ENCODE data around the gene PYROXD2. TPM values are rescaled to one million over a fixed set of nuclear protein-coding genes. Genes with fewer than 3 reads are reported as not detected.

Gene PYROXD2
- total and polyA plus RNA-seq, 10 of the 15 experiments (the other 5 are each of a cell fraction or from before 2014, with no cell fraction given): 4.8 to 15.8 (median 11.1) TPM

DNA sequence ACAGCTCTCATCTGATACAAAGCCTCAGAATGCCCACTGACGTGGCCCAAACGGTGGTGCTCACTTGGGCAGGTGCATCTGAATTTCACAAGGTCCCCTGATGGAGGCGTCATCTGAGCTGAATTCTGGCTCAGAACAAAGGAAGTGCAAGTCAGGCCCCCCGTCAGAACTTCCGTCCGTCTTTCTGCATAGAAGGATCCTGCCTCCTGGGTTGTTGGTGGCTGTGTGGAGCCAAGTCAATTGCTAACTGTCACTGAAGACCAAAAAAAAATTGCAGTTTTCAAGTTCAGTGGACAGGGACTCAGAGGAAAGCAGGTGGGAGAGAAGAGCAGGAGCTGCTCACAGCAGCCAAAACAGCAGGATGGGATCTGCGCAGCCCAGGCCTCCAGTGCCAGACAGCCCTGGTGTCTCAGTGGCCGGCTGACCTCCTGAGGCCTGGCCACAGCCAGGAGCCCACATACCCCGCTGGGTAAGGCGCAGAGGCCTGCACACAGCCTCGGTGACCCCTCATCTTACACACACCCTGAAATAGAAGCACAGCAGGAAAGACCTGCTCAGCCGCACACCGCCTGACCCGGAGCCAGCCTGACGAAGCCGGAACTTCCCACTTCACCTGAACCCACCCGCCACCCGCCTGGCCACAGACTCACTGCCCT is 49.4 kb downstream of the PYROXD2 start:
- Histone ChIP-seq H3K4me3 (no peak overlapping the region), H3K79me2 (ENCODE audit: control insufficient read depth, insufficient read depth, low read length) (no peaks in the 10 kb centered on the region), H3K4me2 (ENCODE audit: control insufficient read depth, insufficient read depth) (no peak overlapping the region), H4K20me1 (ENCODE audit: control insufficient read depth, insufficient read depth) (no peaks in the 10 kb centered on the region), H3K27me3 (replicated peaks in 1 of 2; ENCODE audit: control insufficient read depth in 2 of 2, insufficient read depth in 2 of 2, low read length in 1 of 2) (no peaks in the 10 kb centered on the region), H3K4me1 (ENCODE audit: control insufficient read depth, insufficient read depth, low read length) (peaks cover 13% of the 10 kb centered on the region), H3K9me3 (replicated peaks; ENCODE audit: control insufficient read depth, insufficient read depth, low read length) (no peaks in the 10 kb centered on the region), H3K27ac (ENCODE audit: control insufficient read depth, insufficient read depth) (no peak overlapping the region), H3K9ac (ENCODE audit: control insufficient read depth, insufficient read depth, low read length) (no peak overlapping the region), H3K36me3 (ENCODE audit: control insufficient read depth in 2 of 2, insufficient read depth in 2 of 2, low read length in 1 of 2) (no peaks in the 10 kb centered on the region), H2AFZ (ENCODE audit: control insufficient read depth, low read depth, low read length) (no peak overlapping the region)
- FAIRE-seq (no peak), DNase-seq (ENCODE audit: low read depth, low spot score) (no peak), ATAC-seq (no peak)
- ChIA-PET SMC1A (ENCODE audit: uncharacterized antibody, unreplicated experiment) (interaction anchor here (0.8 kb wide), 1 partner anchor 15 kb away, joined by 3 read pairs; no protein-coding TSS in a partner anchor), RAD21 (ENCODE audit: unreplicated experiment) (no interaction called here), CTCF (no interaction called here), POLR2A (no interaction called here)
- in situ Hi-C loops (cut with MboI): no loop called here
- 82% methylated on average over 18 of the region's 18 CpGs for WGBS (ENCODE audit: insufficient coverage, insufficient replicate concordance, low lambda C conversion rate, missing lambda C conversion rate)
- BruUV-seq (replicated peaks): no TSS peak
- intact Hi-C loops (cut with micrococcal nuclease; ENCODE audit: unreplicated experiment): no loop called here
- TF ChIP-seq SUZ12 (IDR thresholded peaks at IDR 0.05; ENCODE audit: unreplicated experiment): no peak
- no peak for TF ChIP-seq CBFB (IDR thresholded peaks at IDR 0.05; ENCODE audit: low read depth)
- no peak for TF ChIP-seq NFIC (IDR thresholded peaks at IDR 0.05; ENCODE audit: low read depth, low read length)
- TF ChIP-seq MEF2B (IDR thresholded peaks at IDR 0.05; ENCODE audit: partially characterized antibody, poor library complexity, severe bottlenecking): no peak
- TF ChIP-seq, protein P1, sequence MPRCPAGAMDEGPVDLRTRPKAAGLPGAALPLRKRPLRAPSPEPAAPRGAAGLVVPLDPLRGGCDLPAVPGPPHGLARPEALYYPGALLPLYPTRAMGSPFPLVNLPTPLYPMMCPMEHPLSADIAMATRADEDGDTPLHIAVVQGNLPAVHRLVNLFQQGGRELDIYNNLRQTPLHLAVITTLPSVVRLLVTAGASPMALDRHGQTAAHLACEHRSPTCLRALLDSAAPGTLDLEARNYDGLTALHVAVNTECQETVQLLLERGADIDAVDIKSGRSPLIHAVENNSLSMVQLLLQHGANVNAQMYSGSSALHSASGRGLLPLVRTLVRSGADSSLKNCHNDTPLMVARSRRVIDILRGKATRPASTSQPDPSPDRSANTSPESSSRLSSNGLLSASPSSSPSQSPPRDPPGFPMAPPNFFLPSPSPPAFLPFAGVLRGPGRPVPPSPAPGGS (IDR thresholded peaks at IDR 0.05; ENCODE audit: borderline replicate concordance, insufficient read depth, low read depth, low read length, poor library complexity, severe bottlenecking): no peak
- TF ChIP-seq, protein P2, sequence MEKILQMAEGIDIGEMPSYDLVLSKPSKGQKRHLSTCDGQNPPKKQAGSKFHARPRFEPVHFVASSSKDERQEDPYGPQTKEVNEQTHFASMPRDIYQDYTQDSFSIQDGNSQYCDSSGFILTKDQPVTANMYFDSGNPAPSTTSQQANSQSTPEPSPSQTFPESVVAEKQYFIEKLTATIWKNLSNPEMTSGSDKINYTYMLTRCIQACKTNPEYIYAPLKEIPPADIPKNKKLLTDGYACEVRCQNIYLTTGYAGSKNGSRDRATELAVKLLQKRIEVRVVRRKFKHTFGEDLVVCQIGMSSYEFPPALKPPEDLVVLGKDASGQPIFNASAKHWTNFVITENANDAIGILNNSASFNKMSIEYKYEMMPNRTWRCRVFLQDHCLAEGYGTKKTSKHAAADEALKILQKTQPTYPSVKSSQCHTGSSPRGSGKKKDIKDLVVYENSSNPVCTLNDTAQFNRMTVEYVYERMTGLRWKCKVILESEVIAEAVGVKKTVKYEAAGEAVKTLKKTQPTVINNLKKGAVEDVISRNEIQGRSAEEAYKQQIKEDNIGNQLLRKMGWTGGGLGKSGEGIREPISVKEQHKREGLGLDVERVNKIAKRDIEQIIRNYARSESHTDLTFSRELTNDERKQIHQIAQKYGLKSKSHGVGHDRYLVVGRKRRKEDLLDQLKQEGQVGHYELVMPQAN (conservative IDR thresholded peaks at IDR 0.05): no peak
- TF ChIP-seq NR2C2 (IDR thresholded peaks at IDR 0.05; ENCODE audit: borderline replicate concordance, control insufficient read depth, insufficient read length, low read depth): no peak

Measured in GM12878 (cell line).